NCI-H146 treated with DMSO at 0.1 percent for 48 hours (cell line): ENCODE data around the gene PRRC1.

Experiments
- DNase-seq: peaks from one replicate; lab custom pipeline; 2025; ENCODE audit not compliant: unreplicated experiment; lab: John Stamatoyannopoulos, UW

PRRC1 gene

DNA sequence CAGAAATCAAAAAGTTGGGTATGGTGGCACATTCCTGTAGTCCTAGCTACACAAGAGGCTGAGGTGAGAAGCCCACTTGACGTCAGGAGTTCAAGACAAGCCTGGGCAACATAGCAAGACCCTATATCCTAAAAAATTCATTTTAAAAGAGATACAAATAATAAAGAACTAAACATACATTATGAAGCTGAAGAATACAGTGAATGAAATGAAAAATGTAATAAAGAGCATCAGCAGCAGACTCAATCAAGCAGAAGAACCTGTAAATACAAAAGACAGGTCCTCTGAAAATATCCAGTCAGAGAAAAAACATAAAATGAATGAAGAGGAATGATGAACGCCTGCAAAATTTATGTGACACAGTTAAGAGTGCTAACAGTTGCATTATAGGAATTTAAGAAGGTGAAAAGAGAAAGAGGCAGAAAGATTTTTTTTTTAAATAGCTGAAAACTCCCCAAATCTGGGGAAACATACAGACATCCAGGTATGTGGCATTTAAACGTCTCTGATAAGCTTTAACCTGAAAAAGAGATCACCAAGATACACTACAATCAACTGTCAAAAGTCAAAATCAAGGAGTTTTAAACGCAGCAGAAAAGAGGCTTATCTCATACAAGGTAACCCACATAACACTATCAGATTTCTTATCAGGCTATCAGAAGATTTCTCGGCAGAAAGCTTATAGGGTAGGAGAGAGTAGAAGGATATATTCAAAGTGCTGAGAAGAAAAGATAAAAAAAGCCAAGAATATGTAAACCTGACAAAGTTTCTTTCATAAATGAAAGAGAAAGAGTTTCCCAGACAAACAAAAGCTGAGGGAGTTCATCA is 57.6 kb downstream of the PRRC1 start:
- DNase-seq: no peak

DNA sequence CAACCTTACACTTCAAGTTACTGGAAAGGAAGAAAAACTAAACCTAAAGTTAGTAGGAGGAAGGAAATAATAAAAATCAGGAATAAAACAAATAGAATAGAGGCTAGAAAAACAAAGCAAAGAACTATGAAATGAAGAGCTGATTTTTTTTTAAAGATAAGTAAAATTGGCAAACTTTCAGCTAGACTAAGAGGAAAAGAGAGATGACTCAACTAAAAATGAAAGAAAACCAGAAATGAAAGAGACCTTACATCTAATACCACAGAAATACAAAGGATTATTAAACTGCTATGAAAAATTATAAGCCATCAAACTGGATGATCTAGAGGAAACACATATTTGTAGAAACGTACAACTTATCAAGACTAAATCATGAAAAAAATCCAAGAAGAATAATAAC is 60.0 kb downstream of the PRRC1 start:
- DNase-seq: no peak

- no peak for DNase-seq
These were observed 63.3 kb downstream of the PRRC1 start for GRCh38 chr5:127580731-127581130.

GRCh38 chr5:127581450-127581849 is 64.0 kb downstream of the PRRC1 start:
- DNase-seq: no peak

- DNase-seq: no peak
These were observed 65.4 kb downstream of the PRRC1 start for GRCh38 chr5:127582773-127583370.

- DNase-seq: no peak
These were observed 66.4 kb downstream of the PRRC1 start for GRCh38 chr5:127583866-127584265.

DNA sequence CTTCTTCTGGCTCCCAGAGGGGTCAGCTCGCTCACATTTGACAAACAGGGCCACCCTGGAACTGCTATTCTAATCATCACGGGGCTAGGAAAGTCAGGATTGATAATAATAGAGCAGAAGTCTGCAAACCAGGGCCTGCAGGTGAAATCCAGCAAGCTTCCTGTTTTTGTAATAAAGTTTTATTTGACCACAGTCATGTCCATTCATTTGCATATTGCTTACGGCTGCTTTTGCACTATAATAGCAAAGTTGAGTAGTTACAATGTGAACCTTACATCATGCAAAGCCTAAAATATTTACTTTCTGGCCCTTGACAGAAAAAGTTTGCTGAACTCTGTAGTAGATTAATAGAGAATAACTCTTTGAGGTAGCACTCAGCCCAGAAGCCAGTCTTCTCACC is 68.2 kb downstream of the PRRC1 start:
- no peak for DNase-seq

- DNase-seq: no peak
These were observed 68.8 kb downstream of the PRRC1 start for GRCh38 chr5:127586066-127586770.

- no peak for DNase-seq
These were observed 69.4 kb downstream of the PRRC1 start for GRCh38 chr5:127586811-127587210.

GRCh38 chr5:127587246-127587917 is 69.9 kb downstream of the PRRC1 start:
- DNase-seq: no peak

DNA sequence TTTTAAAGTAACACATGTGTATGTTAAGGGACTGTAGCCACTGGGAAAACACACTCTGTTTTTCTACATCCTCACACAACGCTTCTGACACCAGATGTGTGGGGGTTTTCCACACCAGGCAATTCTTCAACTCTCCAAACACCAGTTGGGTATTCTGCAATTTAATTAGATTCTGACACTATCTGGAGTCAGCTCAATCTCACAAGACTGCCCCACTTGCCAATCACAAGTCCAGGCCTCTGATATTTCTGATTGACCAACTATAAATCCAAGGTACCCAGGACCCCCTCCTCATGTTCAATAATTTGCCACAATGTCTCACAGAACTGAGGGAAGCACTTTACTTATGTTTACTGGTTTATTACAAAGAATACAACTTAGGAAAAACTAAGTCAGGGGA is 70.9 kb downstream of the PRRC1 start:
- no peak for DNase-seq

- no peak for DNase-seq
These were observed 72.0 kb downstream of the PRRC1 start for GRCh38 chr5:127589309-127590030.

DNA sequence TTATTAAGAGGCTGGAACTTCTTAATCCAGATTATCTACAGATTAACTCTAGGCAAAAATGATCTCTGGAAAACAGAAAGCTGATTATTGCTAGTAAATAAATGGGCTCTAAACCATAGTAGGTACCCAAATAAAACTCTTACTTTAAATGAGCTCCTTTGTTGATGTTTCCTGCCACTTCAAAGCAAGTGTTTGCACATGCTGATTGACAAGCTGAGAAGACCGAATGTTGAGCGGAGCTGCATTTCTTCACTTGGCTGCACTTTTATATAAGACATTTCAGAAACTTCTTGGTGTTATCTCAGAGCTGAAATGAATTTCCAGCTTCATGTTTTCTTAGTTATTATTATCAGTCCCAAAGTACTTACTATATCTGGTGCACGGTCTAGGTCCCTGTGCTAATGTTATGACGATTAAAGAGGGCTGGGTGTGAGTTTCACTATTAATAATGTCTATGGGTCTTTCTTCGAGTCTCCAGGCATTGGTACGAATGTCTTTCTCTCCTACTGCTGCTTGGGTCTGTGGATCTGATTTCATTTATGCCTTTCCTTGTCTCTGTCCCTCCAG is 72.8 kb downstream of the PRRC1 start:
- DNase-seq: no peak

GRCh38 chr5:127595484-127596368 is 78.3 kb downstream of the PRRC1 start:
- DNase-seq: no peak

DNA sequence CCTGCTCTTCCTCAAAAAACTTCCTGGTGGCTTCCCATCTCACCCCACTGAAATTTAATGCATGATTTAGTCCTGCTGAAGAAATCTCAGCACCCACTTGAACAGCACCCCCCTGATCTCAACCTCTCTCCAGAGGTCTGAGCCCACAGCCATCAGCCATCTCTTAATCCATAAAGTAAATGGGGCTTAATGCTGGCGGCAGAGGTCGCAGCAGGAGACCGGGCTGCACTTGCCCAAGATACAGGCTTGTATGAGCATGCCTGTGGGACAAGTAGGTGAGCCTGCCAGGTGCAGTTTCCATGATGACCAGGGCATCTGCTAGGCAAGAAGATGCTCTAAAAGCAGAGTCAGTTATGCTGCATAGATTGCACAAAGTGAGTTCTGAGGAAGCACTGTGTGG is 79.1 kb downstream of the PRRC1 start:
- peak; percentile 26 for DNase-seq

GRCh38 chr5:127599320-127599719 is 81.9 kb downstream of the PRRC1 start:
- no peak for DNase-seq

- no peak for DNase-seq
These were observed 82.4 kb downstream of the PRRC1 start for GRCh38 chr5:127599847-127600246.

GRCh38 chr5:127601111-127601510 is 83.7 kb downstream of the PRRC1 start:
- no peak for DNase-seq

DNA sequence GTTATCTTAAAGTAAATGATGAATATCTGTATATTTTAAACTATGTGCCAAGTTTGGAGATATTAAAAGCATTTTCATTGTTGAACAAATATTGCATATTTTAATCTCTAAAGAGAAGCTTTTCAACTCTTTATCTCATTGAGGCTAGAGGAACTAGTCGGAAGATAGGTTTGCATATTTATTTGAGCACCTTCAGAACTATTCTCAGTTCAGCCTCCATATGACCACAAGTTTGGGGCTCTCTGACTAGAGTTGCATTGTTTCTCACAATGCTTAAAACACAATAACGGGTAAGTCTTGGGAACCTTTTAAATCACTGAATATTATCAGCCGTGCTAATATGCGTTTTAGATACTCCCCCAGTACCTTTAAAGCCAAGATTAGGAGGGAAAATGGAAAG is 84.2 kb downstream of the PRRC1 start:
- DNase-seq: no peak

DNA sequence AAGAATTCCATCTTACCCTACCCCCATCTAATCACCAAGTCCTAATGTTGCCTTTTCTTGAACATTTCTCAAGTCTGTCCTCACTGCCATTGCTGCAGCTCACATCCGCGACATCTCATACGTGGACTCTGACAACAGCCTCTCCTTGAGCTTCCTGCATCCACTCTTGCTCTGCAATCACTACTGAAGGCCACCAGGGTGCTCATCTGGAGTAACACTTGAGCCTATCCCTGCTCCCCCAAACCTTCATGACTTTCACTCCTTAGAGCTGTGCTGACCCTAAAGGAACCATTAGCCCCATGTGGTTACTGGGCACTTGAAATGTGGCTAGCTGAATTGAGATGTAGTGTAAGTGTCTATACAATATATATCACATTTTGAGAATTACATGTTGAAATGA is 85.0 kb downstream of the PRRC1 start:
- DNase-seq: no peak
